Activated CD8-positive, alpha-beta memory T cell treated with anti-CD3 and anti-CD28 coated beads, Interleukin-2, amount 50 U/mL, for 1 hour (primary cell): ENCODE measurements around the gene FAM53B.
"Not testable (repeated sequence)": the region's sequence is repeated elsewhere in the genome, so short reads cannot be mapped to it uniquely, and the experiment has no call there.

Experiments used
- DNase-seq: peaks from one replicate; pipeline ENCODE4 v3.0.0-alpha.2; 2020; ENCODE audit errors: extremely low read depth

The FAM53B gene

GRCh38 chr10:124598773-124599587, 145.2 kb downstream of the FAM53B start:
- no peak for DNase-seq

- DNase-seq, result no peak
Measured at GRCh38 chr10:124598196-124598595, 146.0 kb downstream of the FAM53B start.

- DNase-seq, result no peak
Measured at GRCh38 chr10:124597846-124598165, 146.4 kb downstream of the FAM53B start.

GRCh38 chr10:124596962-124597845, 147.0 kb downstream of the FAM53B start:
- DNase-seq, result no peak

GRCh38 chr10:124596116-124596785, 147.9 kb downstream of the FAM53B start:
- no peak for DNase-seq

- no peak for DNase-seq
Measured at GRCh38 chr10:124595143-124595883, 148.9 kb downstream of the FAM53B start.

- no peak for DNase-seq
Measured at GRCh38 chr10:124594240-124594639, 149.9 kb downstream of the FAM53B start.

- no peak for DNase-seq
Measured at GRCh38 chr10:124593431-124593985, 150.7 kb downstream of the FAM53B start.

GRCh38 chr10:124592736-124593430, 151.3 kb downstream of the FAM53B start:
- no peak for DNase-seq

GRCh38 chr10:124592101-124592500, 152.1 kb downstream of the FAM53B start:
- no peak for DNase-seq

- DNase-seq, result no peak
Measured at GRCh38 chr10:124591123-124591495, 153.1 kb downstream of the FAM53B start.

- DNase-seq, result no peak
Measured at GRCh38 chr10:124590216-124591122, 153.7 kb downstream of the FAM53B start.

- DNase-seq, result no peak
Measured at GRCh38 chr10:124589491-124590041, 154.6 kb downstream of the FAM53B start.

- no peak for DNase-seq
Measured at GRCh38 chr10:124588736-124589490, 155.3 kb downstream of the FAM53B start.

GRCh38 chr10:124588341-124588735, 155.8 kb downstream of the FAM53B start:
- not testable (repeated sequence) for DNase-seq

- no peak for DNase-seq
Measured at GRCh38 chr10:124587811-124588211, 156.4 kb downstream of the FAM53B start.

- no peak for DNase-seq
Measured at GRCh38 chr10:124586142-124586541, 158.0 kb downstream of the FAM53B start.

- DNase-seq, result no peak
Measured at GRCh38 chr10:124579011-124579399, 165.2 kb downstream of the FAM53B start.
